Measurements from ENCODE around the gene IRX3. TPM values are rescaled to one million over a fixed set of nuclear protein-coding genes. Genes with fewer than 3 reads are reported as not detected.

Gene IRX3
- total RNA-seq, 2 donors from 2014 or later: 15.6 to 16.4 TPM

DNA sequence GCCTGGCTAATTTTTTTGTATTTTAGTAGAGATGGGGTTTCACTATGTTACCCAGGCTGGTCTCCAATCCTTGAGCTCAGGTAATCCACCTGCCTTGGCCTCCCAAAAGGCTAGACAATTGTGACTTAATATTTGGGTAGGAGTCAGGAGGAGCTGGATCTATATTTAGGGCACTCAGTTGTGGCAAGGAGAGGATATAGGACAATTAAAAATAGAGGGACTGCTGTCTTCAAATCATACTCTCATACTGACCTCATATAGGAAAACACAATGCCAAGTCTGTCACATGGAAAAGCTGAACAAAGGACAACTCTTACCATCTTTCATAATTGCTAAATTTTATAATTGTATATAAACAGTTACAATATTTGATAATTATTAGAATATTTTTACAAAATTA, 17.1 kb downstream of the IRX3 start:
- H3K36me3 ChIP-seq (ENCODE audit: control insufficient read depth, insufficient read depth, low read length): no peaks in the 10 kb centered on the region
- Mint-ChIP-seq H3K36me3 (ENCODE audit: low read depth) (no peaks in the 10 kb centered on the region), H3K9me3 (peaks cover 2% of the 10 kb centered on the region), H3K4me3 (no peak overlapping the region), H3K27me3 (ENCODE audit: insufficient read depth) (peaks cover 10% of the 10 kb centered on the region), H3K4me1 (no peaks in the 10 kb centered on the region), H3K27ac (no peak overlapping the region)
- H3K4me1 ChIP-seq (ENCODE audit: control insufficient read depth, insufficient read depth, low read length): no peaks in the 10 kb centered on the region
- no peaks in the 10 kb centered on the region for H3K9me3 ChIP-seq (ENCODE audit: control insufficient read depth, low read length)
- H3K4me3 ChIP-seq (ENCODE audit: low read length): no peak overlapping the region
- H3K27me3 ChIP-seq (ENCODE audit: control insufficient read depth, insufficient read depth, low read length, poor library complexity, severe bottlenecking): no peaks in the 10 kb centered on the region
- H3K27ac ChIP-seq (ENCODE audit: low read depth, low read length): no peak overlapping the region
- DNase-seq: no peak
- H3K9ac ChIP-seq (ENCODE audit: extremely low read depth, low read length, poor library complexity, severe bottlenecking): no peak overlapping the region
- TF ChIP-seq, protein P1, sequence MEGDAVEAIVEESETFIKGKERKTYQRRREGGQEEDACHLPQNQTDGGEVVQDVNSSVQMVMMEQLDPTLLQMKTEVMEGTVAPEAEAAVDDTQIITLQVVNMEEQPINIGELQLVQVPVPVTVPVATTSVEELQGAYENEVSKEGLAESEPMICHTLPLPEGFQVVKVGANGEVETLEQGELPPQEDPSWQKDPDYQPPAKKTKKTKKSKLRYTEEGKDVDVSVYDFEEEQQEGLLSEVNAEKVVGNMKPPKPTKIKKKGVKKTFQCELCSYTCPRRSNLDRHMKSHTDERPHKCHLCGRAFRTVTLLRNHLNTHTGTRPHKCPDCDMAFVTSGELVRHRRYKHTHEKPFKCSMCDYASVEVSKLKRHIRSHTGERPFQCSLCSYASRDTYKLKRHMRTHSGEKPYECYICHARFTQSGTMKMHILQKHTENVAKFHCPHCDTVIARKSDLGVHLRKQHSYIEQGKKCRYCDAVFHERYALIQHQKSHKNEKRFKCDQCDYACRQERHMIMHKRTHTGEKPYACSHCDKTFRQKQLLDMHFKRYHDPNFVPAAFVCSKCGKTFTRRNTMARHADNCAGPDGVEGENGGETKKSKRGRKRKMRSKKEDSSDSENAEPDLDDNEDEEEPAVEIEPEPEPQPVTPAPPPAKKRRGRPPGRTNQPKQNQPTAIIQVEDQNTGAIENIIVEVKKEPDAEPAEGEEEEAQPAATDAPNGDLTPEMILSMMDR (conservative IDR thresholded peaks at IDR 0.05): no peak

DNA sequence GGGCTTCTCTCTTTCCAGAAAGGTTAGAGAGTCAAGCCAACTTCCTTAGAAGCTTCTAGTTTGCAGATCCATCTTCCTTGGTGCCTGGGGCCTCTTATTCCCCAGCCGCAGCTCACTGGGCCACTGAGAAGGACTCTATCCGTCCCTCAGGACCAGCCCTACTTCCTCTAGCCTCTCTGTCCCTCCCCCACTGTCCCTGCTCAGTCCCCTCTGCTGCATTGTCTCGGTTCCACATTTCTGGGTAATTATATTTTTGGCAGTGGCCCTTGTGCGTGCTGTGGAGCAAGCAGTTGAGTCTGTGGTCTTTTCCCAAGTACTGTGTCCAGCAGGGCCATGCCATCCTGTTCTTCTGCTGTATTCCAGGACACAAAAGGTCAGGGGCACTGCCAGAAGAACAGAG, 17.8 kb downstream of the IRX3 start:
- Mint-ChIP-seq H3K27ac (no peak overlapping the region), H3K27me3 (ENCODE audit: insufficient read depth) (peaks cover 14% of the 10 kb centered on the region), H3K4me1 (no peaks in the 10 kb centered on the region), H3K4me3 (no peak overlapping the region), H3K36me3 (ENCODE audit: low read depth) (no peaks in the 10 kb centered on the region), H3K9me3 (peaks cover 2% of the 10 kb centered on the region)
- Histone ChIP-seq H3K27me3 (ENCODE audit: control insufficient read depth, insufficient read depth, low read length, poor library complexity, severe bottlenecking) (no peaks in the 10 kb centered on the region), H3K9ac (ENCODE audit: extremely low read depth, low read length, poor library complexity, severe bottlenecking) (no peak overlapping the region), H3K36me3 (ENCODE audit: control insufficient read depth, insufficient read depth, low read length) (no peaks in the 10 kb centered on the region), H3K4me1 (ENCODE audit: control insufficient read depth, insufficient read depth, low read length) (no peaks in the 10 kb centered on the region), H3K4me3 (ENCODE audit: low read length) (no peak overlapping the region), H3K27ac (ENCODE audit: low read depth, low read length) (no peak overlapping the region), H3K9me3 (ENCODE audit: control insufficient read depth, low read length) (no peaks in the 10 kb centered on the region)
- no peak for DNase-seq
- 85 to 89% methylated on average over 4 of the region's 4 CpGs for WGBS, 2 experiments (ENCODE audit: insufficient coverage in 1 of 2, insufficient read length in 1 of 2)
- TF ChIP-seq, protein P1 (conservative IDR thresholded peaks at IDR 0.05): no peak

DNA sequence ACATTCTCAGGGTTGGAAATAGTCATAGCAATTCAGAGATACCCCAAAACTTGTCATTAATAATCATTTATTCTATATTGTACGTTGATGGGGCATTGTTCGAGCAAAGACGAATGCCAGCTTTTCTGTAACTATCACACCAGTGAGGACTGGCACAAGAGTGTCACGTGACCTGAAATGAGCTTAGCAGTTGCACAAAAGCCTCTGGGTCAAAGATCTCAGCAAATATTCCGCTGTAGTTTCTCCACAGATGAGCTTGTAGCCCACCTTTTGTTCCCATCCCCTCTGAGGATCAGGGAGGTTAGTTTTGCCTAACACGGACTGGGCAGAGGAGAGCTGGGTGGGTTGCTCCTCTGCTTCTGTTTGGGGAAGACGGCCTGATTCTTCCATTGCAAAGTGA, 18.2 kb downstream of the IRX3 start:
- H3K4me3 ChIP-seq (ENCODE audit: low read length): no peak overlapping the region
- DNase-seq: peak; percentile 20
- Mint-ChIP-seq H3K27ac (no peak overlapping the region), H3K4me3 (no peak overlapping the region), H3K36me3 (ENCODE audit: low read depth) (no peaks in the 10 kb centered on the region), H3K27me3 (ENCODE audit: insufficient read depth) (peaks cover 17% of the 10 kb centered on the region), H3K9me3 (peaks cover 2% of the 10 kb centered on the region), H3K4me1 (no peaks in the 10 kb centered on the region)
- H3K36me3 ChIP-seq (ENCODE audit: control insufficient read depth, insufficient read depth, low read length): no peaks in the 10 kb centered on the region
- H3K9me3 ChIP-seq (ENCODE audit: control insufficient read depth, low read length): no peaks in the 10 kb centered on the region
- no peak overlapping the region for H3K27ac ChIP-seq (ENCODE audit: low read depth, low read length)
- no peaks in the 10 kb centered on the region for H3K27me3 ChIP-seq (ENCODE audit: control insufficient read depth, insufficient read depth, low read length, poor library complexity, severe bottlenecking)
- H3K9ac ChIP-seq (ENCODE audit: extremely low read depth, low read length, poor library complexity, severe bottlenecking): no peak overlapping the region
- H3K4me1 ChIP-seq (ENCODE audit: control insufficient read depth, insufficient read depth, low read length): no peaks in the 10 kb centered on the region
- TF ChIP-seq, protein P1 (conservative IDR thresholded peaks at IDR 0.05): no peak
- 87 to 94% methylated on average over 2 to 7 of the region's 7 CpGs for WGBS, 2 experiments (ENCODE audit: insufficient coverage in 1 of 2, insufficient read length in 1 of 2)
